Measurements from ENCODE around the gene FUT6.

- no peak for TF ChIP-seq EZH2 (optimal IDR thresholded peaks at IDR 0.05; ENCODE audit: low read depth, low read length)
- TF ChIP-seq, protein P1, sequence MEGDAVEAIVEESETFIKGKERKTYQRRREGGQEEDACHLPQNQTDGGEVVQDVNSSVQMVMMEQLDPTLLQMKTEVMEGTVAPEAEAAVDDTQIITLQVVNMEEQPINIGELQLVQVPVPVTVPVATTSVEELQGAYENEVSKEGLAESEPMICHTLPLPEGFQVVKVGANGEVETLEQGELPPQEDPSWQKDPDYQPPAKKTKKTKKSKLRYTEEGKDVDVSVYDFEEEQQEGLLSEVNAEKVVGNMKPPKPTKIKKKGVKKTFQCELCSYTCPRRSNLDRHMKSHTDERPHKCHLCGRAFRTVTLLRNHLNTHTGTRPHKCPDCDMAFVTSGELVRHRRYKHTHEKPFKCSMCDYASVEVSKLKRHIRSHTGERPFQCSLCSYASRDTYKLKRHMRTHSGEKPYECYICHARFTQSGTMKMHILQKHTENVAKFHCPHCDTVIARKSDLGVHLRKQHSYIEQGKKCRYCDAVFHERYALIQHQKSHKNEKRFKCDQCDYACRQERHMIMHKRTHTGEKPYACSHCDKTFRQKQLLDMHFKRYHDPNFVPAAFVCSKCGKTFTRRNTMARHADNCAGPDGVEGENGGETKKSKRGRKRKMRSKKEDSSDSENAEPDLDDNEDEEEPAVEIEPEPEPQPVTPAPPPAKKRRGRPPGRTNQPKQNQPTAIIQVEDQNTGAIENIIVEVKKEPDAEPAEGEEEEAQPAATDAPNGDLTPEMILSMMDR (IDR thresholded peaks at IDR 0.05; ENCODE audit: low read length): no peak
Measured at GRCh38 chr19:5829567-5830310, 9.8 kb downstream of the FUT6 start.

All from MM.1S (cell line).